OCI-LY1 (cell line): ENCODE results near the gene RERE.

Experiments used
- CTCF ChIP-seq: fragments of 200-600 bp; sonication (generic), shearing (Covaris generic); IDR thresholded peaks from 2 replicates; pipeline ENCODE4 v1.5.1; 2017; ENCODE audit warnings: mild to moderate bottlenecking, antibody characterized with exemption, low read length, moderate library complexity, mixed read lengths
- EZH2 ChIP-seq: fragments of 200-600 bp; sonication (generic), shearing (Covaris generic); IDR thresholded peaks from 2 replicates; pipeline ENCODE4 v1.8.0; 2017; ENCODE audit warnings: borderline replicate concordance, mixed run types, mild to moderate bottlenecking, antibody characterized with exemption, low read length, moderate library complexity, mixed read lengths

- TF ChIP-seq CTCF, result no peak
- no peak for TF ChIP-seq EZH2
Measured at GRCh38 chr1:8370046-8370881, 447.2 kb downstream of the RERE start.
